HG02943 (cell line): ENCODE results near the gene NTNG2.

ENCODE experiments used
- ATAC-seq: cut with Tn5 transposase; IDR thresholded peaks from one replicate; pipeline ENCODE4 v1.9.1; 2021; ENCODE audit warnings: mild to moderate bottlenecking, low read depth, moderate library complexity; ENCODE audit not compliant: unreplicated experiment

The NTNG2 gene

DNA sequence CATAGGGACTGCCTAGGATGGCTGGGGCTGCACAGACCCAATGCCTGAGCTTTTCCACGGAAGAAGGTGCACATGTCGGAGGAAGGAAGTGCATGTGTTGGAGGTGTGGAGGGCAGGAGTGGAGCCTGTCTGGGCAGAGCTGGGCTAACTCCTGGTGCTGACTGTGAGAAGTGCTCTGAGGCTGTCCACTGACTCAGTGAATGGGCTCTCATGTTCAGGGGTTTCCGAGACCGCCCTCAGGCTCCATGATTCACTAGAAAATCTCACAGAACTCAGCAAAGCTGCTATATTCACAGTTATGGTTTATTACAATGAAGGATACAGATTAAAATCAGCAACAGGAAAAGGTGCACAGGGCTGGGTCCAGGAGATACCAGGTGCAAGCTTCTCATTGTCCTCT is 37.2 kb downstream of the NTNG2 start:
- ATAC-seq = no peak

DNA sequence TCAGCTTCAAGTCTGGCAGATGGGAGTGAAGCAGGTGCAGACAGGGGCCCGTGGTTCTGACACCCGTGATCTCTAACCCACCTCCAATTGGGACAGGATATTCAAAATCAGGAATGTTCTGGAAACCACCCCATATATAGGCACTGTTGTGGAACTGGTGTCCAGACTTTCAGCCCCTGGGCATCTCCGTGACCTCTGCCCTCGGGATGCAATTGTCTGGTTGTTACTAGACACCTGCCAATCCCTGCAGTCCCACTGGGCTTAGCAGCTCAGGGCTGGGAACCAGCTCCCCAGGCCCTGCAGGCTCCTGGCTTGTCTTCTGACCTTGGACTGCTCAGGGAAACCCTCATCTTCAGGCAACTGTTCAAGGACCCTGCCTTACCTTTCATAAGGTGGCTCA is 38.8 kb downstream of the NTNG2 start:
- no peak for ATAC-seq

DNA sequence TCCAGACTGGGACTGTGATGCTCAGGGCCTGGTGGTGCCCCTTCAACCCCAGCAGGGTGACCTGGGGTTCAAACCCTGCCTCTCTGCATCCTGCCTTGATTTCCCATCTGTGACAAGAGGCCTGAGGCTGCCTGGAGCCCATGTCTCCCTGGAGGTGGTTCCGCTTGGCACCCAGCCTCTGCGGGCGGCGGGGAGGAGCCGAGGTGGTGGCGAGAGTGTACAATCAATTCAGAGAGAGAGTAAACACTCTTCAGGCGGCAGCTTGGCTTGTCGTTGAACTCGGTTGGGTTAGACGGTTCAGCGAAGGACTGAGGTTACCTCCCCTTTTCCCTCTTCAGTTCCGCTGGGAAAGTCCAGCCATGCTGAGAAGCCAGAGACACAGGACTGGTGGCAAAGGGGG is 39.3 kb downstream of the NTNG2 start:
- no peak for ATAC-seq

DNA sequence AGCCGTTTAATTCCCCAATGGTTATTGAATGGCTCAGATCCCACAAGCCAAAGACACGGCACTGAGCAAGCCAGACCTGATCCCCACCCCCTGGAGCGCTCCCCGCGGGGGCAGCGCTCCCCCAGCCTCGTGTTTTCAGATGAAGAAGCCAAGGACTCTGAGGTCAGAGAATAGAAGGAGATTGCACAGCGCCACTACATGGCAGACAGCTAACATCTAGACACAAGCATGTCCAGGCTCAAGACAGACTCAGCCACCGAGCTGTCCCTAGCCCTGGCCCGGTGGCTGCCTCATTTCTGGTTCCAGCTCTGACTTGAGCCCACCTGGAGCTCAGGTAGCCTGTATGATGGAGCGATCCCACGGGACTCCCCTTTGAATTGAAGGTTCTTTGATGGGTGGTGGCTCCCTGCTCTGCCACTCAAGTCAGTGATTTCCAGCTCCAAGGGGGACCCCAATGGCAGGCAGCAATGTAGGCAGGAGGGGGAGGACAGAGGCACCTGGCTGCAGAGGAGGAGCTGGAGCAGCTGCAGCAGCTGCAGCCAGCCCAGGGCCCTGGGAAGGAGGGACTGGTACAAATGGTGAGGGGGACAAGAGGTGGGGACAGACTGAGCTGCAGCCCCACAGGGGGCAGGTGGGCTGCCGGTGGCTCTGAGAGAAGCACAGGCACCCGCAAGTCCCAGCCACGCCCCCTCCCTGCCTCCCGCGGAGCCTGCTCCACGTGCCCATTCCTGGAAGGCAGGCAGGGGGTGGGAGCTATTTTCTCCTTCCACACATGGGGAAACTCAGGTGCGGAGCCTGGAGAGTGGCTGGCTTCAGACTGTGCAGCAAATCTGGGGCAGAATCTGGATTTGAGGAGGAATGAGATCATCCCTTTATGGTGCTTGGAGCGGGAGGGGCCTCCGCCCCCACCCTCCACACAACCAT is 40.2 kb downstream of the NTNG2 start:
- ATAC-seq = no peak

DNA sequence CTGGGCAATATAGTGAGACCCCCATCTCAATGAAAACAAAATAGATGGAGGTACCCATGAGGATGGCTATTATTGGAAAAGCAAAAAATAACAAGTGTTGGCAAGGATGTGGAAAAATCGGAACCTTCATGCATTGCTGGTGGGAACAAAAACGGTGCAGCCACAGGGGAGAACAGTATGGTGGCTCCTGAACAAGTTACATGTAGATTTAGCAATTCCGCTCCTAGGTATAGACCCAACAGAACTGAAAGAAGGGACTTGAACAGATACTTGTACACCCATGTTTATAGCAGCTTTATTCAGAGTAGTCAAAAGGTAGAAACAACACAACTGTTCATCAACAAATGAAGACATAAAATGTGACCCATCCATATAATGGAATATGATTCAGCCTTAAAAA is 43.0 kb downstream of the NTNG2 start:
- no peak for ATAC-seq

DNA sequence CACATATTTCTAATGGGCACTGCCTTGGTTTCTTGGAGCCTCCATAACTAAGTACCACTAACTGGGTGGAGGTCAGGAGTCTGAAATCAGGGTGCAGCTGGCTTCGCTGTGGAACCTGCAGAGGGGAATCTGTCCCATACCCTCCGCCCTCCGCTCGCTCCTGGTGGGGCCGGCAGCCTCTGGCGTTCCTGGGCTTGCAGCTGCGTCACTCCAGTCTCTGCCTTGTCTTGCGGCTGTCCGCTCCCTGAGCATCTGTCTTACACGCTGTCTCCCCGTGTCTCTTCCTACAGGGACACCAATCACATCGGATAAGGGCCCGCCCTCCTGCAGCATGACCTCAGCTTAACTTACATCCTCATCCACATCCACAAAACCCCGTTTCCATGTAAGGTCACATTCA is 45.4 kb downstream of the NTNG2 start:
- no peak for ATAC-seq

DNA sequence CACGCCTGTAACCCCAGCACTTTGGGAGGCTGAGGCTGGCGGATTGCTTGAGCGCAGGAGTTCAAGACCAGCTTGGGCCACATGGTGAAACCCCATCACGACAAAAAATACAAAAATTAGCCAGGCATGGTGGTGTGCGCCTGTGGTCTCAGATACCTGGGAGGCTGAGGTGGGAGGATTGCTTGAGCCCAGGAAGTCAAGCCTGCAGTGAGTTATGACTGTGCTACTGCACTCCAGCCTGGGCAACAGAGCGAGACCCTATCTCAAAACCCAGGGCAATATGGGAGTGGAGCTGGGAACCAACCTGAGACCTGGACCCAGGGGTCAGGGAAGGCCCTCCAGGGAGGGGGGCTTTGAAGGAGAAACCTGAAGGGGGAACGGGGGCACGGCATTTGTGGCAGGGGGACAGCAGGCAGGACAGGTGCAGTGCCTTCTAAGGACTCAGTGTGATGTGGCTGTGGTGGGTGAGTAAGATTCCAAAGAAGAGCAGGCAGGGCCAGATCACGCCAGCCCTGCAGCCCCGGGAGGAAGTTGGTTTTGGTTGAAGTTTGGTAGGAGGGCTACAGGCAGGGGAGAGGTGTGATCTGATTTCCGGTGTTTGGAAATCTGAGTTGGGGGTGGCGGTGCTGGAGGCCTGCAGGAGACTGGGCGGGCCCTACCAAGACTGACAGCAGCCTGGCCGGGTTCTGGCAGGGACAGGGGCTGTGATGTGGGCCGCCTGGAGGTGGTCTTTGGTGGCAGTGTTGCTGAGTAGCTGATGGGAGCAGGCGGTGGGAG is 46.2 kb downstream of the NTNG2 start:
- no peak for ATAC-seq

DNA sequence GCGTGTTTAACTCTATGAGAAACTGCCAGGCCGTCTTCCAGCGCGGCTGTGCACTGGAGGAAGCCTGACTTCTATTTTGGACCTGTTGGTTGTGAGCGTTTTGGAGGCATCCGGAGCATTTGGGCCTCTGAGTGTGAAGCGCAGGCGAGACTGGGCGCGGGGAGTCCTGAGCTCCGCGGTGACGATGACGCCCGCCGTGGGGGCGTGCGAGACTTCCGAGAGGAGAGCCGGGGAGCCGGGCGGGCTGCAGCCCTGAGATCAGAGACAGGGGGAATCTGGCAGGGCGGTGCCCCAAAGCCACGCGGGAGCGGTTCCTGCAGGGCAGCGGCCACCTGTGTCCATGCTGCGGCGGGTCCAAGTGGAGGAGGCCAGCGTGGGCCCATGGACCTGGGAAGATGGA is 47.4 kb downstream of the NTNG2 start:
- no peak for ATAC-seq

DNA sequence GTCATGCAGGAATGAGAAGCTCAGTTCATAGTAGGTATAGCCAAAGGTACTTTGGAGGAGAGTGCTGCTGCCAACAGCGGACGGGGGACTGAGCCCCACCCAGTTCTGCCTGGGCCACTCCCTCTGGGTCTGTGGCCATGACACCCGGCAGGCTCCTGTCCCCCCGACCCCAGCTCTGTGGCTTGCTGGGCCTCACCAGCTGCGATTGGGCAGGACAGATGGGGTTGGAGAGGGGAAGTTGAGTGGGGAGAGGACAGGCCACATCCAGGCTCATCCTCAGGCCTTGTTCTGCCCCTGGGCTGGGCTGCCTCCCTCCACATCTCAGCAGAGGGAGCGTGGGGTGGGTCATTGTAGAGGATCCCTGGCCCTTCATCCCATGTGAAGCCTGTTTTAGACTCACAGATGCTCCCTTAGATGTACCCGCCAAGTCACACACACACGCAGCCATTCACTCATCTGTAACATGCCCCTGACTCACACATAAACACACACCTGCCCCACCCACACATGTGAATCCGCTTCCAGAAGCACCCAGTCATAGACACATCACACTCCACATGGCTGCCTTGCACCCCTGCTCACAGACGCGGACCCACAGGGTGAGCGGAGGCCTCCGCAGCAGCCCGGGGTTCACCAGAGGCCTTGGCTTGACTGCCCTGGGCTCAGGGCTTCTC is 48.8 kb downstream of the NTNG2 start:
- no peak for ATAC-seq

DNA sequence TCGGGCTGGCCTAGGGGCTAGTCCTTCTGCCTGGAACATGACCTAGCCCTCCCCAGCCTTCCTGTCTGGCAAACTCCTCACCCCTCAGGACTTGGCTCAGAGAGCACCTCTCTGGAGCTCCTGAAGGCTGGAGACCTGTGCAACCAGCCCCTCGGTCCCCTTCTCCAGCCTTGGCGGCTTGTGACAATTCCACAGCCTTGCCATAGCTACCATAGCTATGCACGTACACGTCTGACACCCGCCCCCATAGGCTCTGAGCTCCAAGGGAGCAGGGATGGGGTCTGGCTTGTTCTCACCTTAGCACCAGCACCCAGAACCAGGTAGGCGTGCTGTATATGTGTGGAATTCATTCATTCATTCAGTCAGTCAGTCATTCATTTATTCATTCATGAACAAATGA is 49.7 kb downstream of the NTNG2 start:
- no peak for ATAC-seq

DNA sequence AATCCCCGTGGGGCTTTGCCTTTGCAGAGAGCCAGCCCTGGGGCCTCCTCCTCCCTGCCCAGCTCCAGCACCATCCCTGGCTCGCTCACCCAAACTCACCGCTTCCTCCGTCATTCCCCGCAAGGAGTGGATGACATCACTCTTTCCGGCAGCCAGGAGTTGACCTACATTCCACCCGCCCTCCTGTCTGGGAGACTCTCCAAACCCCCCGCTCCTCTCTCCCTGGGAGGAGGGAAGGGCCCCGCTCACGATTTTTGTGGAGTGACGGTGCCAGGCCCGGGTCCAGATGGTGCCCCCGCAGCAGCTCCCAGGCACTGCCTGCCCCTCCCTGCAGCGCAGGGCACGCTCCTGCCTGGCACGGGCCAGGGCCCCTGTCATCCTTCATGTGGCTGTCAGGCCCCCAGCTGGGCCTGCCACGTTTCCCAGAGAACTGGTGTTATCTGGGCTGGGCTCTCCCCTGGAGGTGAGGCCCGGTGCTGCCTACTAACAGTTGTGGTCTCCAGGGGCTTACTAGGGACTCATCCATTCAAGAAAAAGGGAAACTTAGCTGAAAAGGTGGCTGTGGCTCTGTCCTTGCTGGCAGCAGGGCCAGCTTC is 52.3 kb downstream of the NTNG2 start:
- ATAC-seq = no peak

DNA sequence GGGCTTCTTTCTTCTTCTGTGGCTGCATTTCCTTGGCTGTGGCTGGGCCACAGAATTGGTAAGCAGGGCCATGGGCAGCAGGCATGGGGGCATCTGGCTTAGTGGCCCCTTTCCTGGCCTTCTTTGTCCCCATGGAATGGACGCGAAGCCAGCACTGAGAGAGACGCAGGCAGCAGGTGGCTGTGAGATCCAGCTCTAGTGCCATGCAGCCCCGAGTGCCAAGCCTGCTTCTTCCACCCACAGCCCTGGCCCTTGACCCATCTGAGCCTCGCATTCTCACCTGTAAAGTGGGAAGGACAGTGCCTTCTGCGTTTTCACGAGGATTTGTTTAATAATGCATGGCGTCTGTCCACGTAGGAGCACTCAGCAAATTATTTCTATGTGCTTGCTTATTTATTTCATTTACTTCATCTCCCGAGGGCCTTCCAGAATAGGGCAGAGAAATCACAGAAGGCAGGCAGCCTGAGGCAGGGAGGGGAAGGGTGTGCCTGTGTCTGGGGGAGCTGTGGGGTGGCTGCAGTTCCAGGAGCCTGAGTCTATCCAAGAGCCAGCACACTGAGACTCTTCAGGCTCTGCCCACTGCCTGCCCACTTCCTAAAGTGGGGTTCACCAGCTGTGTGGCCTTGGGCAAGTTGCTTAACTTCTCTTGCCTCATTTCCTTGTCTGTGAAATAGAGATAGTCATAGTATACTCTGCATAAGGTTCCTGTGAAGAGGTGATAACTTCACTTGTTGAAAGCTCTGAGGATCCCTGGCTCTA is 55.2 kb downstream of the NTNG2 start:
- ATAC-seq = no peak

DNA sequence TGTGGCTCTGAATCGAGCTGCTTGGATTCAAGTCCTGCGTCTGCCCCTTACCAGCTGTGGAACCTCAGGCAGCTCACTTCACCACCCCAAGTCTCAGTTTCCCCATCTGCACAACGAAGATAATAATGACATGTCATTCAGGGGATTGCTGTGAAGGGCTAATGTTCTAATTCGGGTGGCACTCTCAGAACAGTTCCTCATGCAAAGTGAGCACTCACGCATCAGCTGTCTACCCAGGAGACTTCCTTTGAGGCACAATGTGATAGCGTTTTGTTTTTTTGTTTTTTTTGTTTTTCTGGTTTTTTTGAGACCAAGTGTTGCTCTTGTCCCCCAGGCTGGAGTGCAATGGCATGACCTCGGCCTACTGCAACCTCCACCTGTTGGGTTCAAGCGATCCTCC is 56.4 kb downstream of the NTNG2 start:
- ATAC-seq = no peak

DNA sequence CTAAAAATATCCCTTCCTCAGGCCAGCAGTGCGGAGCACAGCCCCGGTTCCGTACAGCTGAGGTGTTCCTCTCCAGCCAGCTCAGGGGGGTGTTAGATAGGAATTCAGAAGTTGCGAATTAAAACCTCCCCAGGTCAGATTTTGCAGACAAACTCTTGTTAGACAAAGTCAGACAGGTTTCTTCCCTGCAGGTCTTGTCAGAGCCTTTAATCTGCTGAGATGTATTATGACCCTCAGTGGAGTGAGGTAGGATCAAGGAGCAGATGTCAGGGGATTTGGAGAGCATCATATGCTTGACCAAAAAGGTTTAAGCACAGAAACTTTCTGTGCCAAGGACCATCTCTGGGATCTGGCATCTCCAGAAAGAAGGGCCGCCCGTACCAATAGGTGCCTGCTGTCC is 60.1 kb downstream of the NTNG2 start:
- ATAC-seq = no peak

DNA sequence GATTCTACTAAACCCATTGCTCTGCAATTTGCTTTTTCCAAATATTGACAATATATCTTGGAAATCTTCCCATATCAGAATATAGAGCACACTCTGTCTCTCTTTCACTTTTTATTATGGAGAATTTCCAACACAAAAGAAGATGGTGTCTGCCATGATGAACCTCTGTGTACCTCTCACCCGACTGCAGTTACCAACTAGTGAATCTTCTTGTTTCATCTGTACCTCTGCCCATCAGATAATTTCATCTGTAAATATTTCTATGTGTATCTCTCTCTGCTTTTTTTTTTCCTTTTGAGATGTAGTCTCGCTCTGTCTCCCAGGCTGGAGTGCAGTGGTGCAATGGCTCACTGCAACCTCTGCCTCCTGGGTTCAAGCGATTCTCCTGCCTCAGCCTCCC is 62.8 kb downstream of the NTNG2 start:
- no peak for ATAC-seq

DNA sequence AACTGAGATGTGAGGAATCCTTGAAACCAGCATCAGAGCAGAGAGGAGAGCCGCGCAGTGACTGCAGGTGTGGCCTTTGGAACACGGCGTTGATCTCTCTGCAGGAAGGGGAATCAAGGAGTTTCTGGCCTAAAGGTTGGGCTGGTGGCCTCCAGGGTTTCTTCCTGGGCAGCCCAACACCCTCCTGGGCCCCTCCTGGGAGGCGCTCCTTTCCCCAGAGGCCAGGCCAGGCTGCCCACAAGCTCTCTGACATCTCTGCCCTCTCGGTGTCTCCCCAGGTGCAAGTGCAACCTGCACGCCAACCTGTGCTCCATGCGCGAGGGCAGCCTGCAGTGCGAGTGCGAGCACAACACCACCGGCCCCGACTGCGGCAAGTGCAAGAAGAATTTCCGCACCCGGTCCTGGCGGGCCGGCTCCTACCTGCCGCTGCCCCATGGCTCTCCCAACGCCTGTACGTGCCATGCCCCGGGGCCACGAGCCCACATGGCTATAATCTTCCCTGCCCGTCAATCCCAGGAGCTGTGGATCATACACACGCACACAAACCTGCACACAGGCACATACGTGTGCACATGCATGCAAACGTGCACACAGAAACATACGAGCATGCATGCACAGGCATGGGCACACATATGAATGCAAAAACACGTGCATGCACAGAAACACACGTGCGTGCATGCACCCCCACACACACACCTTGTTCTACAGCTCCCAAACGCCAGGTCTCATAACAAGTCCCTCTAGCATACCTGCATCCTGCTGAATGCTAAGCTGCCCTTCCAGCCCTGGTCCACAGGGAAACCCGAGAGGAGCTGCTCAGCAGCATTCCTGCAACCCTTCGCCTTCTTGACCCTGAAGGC is 64.9 kb downstream of the NTNG2 start:
- ATAC-seq = no peak

DNA sequence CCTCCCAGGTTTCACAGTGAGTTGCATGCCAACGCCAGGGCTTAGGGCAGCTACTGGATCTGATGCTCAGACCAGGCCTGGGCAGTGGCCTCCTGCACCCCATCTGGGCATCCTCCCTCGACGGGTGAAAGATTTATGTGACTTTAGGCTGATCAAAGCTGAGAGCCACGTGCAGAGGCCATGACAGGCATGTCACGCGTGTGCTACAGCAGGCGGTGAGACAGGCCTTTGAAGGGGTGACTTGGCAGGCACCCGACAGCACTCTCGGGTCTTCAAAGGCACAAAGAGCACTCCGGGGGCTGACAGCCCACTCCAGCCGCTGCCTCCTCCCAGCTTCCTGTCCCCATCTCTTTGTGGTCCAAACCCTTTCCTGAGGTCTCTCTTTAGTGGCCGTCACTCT is 66.2 kb downstream of the NTNG2 start:
- no peak for ATAC-seq

DNA sequence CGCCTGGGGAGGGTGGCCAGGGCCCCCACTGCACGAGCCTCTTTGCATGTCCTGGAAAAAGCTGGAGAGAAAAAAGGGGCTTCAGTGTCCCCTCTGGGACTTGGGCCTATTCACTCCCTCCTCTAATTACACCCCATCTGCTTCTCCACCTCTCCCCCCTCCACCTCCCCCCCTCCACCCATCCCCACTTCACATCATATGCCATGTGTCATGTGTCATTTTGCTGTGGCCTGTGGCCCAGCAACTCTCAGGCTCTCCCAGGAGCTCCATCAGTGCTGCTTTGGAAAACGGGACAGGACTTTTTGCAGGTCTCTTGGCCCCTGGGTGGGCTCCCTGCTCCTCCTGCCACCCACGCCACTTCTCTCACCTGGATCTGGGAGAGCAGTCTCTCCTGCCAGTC is 68.7 kb downstream of the NTNG2 start:
- ATAC-seq = no peak

DNA sequence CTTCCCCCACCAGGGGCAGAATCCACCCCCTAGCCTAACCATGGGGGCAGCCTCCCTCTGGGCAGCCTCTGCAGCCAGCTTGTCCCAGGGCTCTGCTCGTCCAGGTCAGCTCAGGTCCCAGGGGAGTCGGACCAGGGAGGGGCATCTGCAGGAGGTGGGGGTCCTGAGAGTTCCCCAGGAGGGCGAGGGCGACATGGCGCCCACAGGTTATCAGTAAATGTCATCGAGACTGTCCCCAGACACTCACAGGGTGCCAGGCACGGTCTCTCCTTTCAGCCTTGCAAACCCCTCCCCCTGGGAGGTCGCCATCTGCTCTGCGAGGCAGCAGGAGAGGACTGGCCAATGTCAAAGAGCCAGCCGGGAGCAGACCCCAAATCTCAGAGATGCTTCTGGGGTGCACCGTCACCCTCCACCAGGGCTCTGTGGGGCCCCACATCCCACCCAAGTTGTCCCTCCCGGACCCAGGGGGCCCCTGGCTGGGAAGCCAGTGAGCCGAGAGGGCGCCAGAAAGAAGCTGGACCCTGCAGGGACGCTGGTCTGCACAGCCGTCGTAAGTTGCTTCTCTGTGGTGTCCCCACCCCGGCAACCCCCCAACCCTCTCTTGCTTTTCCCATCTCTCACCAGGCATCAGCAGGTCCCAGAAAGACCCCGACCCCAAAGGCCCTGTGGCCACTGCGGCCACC is 69.3 kb downstream of the NTNG2 start:
- ATAC-seq = no peak
